Measurements from ENCODE around the gene MERTK. TPM values are rescaled to one million over a fixed set of nuclear protein-coding genes. Genes with fewer than 3 reads are reported as not detected.
A peak's percentile ranks its signal among the peaks of the same experiment; 100 is the strongest.

MERTK gene
- total and polyA plus RNA-seq, 11 donors = 1.9 to 15.2 (median 4.7) TPM

DNA sequence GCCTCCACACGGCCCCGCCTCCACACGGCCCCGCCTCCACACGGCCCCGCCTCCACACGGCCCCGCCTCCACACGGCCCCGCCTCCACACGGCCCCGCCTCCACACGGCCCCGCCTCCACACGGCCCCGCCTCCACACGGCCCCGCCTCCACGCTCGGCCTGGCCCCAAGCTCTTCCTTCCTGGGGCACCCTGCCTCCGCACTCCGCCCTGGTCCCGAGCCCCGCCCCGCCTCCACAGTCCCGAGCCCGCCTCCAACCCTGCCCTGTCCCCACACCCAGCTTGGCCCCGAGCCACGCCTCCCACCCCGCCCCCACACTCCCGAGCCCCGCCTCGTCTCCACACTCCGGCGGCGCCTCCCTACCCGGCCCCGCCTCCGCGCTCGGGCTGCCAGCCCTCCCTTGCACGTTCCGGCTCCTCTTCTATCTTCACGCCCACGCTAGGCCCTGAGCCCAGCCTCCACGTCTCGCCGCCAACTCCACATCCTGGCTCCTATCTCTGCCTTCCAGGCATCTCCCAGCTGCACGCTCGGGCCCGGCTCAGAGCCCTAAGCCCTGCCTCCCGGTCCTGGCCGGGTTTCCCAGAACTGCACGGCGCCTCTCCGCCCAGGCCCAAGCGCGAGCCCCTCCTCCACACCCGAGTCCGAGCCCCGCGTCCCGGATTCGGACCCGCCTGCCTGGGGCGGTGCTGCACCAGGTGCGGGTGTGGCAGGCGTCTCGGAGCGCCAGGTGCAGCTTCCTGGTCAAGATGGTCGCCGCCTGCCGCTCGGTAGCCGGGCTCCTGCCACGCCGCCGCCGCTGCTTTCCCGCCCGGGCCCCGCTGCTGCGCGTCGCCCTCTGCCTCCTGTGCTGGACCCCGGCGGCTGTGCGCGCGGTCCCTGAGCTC, 156.7 kb downstream of the MERTK start, which contains the start of gene TMEM87B:
TSS of gene TMEM87B (plus strand) at position 423 of the 883 bp plus-strand sequence. CDS start at position 746, 323 bp downstream.
- peak; percentile 80 to 87 (median 86) for ATAC-seq
- WGBS, 4 donors = 0 to 1% (median 1%) methylated on average over 21 to 83 of the region's 90 CpGs
- Histone ChIP-seq H3K36me3 (peaks cover 0 to 10% (median 3%) of the 10 kb centered on the region in 9 donors), H3K9me3 (no peaks in the 10 kb centered on the region), H3K27me3 (no peaks in the 10 kb centered on the region), H3K4me1 (peaks cover 7 to 41% (median 28%) of the 10 kb centered on the region in 12 donors), H3K4me3 (peak within 1 kb of the TSS; percentile 65 to 97 (median 88)), H3K27ac (peak within 1 kb of the TSS; percentile 91 to 100 (median 98))
- intact Hi-C loops (cut with DNase I) = loop anchor here in 6 of 10 donors (2.0 to 10.0 kb wide), 4 partner anchors 156 to 220 kb away; partner anchors contain the start of genes ZC3H8 (in 3 of the 6), ZC3H6 (in 2 of the 6) and MERTK (in 1 of the 6)
- DNase-seq = peak; percentile 98 to 100 (median 99)
- TF ChIP-seq POLR2A (IDR thresholded peaks at IDR 0.05) (peak in 1 of 2 donors; percentile 72), CTCF (IDR thresholded peaks at IDR 0.05) (no peak)

DNA sequence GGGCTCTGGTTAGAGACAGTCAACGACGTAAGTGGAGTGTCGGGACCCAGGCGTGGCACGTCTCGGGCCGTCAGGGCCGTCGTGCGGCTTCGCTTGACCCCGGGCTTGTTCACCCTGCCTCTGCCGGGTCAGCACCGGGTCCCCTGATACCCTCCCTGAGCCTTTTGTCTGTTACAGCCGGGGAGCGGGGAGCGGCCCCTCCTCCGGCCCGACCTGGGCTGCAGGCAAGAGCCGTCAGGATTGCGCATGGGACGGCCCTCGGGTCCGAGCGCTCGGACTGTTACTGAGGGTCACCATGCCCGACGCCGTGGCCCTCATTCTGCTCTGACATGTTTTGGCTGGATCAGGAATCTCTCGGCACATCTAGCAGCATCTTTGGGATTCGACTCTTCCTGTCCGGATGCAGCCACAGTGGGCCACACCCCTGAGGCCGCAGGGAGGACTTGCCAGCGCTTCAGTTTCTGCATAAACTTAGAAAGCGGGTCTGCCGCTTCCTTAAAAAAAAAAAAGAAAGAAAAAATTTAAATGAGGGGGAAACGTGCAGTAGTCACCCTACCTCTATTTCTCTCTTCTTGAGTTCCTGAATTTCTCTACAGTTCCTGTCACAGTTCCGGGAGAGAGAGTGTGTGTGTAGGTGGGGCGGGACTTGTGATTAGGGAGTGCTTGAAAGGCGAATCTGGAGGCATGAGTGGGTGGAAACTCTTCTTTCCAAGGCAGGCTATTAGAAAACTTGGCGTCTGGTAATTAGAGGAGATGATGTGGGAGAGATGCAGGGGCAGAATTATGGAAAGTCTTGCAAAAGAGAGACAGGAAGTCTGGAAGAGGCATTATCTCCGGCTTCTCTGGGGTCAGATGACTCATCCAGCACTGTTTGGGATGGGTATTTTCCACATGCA, 157.6 kb downstream of the MERTK start:
- peak overlapping the region; percentile 91 to 100 (median 98) for H3K27ac ChIP-seq
- ATAC-seq = peak in 3 of 4 donors; percentile 4 to 35 (median 14)
- H3K27me3 ChIP-seq = no peaks in the 10 kb centered on the region
- intact Hi-C loops (cut with DNase I) = loop anchor here in 7 of 10 donors (1.0 to 10.0 kb wide), 5 partner anchors 19 to 219 kb away; partner anchors contain the start of genes ZC3H8 (in 3 of the 7), ZC3H6 (in 2 of the 7) and MERTK (in 1 of the 7)
- peaks cover 0 to 18% (median 12%) of the 10 kb centered on the region in 9 donors for H3K36me3 ChIP-seq
- 0 to 1% (median 0%) methylated on average over 24 to 42 of the region's 42 CpGs for WGBS, 4 donors
- peak overlapping the region; percentile 65 to 97 (median 88) for H3K4me3 ChIP-seq
- DNase-seq = peak; percentile 72 to 83 (median 79)
- H3K9me3 ChIP-seq = no peaks in the 10 kb centered on the region
- peaks cover 7 to 41% (median 28%) of the 10 kb centered on the region in 12 donors for H3K4me1 ChIP-seq
- TF ChIP-seq POLR2A (IDR thresholded peaks at IDR 0.05) (peak in 1 of 2 donors; percentile 17), CTCF (IDR thresholded peaks at IDR 0.05) (no peak)

- Histone ChIP-seq H3K36me3 (peaks cover 0 to 24% (median 15%) of the 10 kb centered on the region in 9 donors), H3K27me3 (no peaks in the 10 kb centered on the region), H3K9me3 (no peaks in the 10 kb centered on the region), H3K27ac (peak overlapping the region; percentile 91 to 100 (median 98)), H3K4me3 (peak overlapping the region in 11 of 12 donors; percentile 65 to 97 (median 89)), H3K4me1 (peaks cover 7 to 41% (median 29%) of the 10 kb centered on the region in 12 donors)
- intact Hi-C loops (cut with DNase I) = loop anchor here in 7 of 10 donors (1.0 to 10.0 kb wide), 4 partner anchors 19 to 218 kb away; partner anchors contain the start of genes ZC3H8 (in 3 of the 7) and ZC3H6 (in 2 of the 7)
- WGBS, 4 donors = 30 to 43% (median 38%) methylated on average over 3 of the region's 3 CpGs
- ATAC-seq (no peak), DNase-seq (no peak)
- TF ChIP-seq CTCF (IDR thresholded peaks at IDR 0.05) (no peak), POLR2A (IDR thresholded peaks at IDR 0.05) (no peak)
Measured at GRCh38 chr2:112056626-112056987, 158.2 kb downstream of the MERTK start.
